Islet of Langerhans (tissue), 1 donor: ENCODE data around the gene PBX3.

Experiments used
- FAIRE-seq: peaks from one replicate; lab custom pipeline; 2011; peaks lifted over from hg19 to GRCh38; lab: Jason Lieb, UNC

The PBX3 gene

GRCh38 chr9:125747053-125747764 lies at the start of gene PBX3:
TSS of gene PBX3 (plus strand) at chr9:125747373.
- no peak for FAIRE-seq

- FAIRE-seq: no peak
These were observed 47.3 kb upstream of the PBX3 start for GRCh38 chr9:125699870-125700269.

GRCh38 chr9:125700791-125701190 lies 46.4 kb upstream of the PBX3 start:
- no peak for FAIRE-seq

GRCh38 chr9:125701351-125701750 lies 45.8 kb upstream of the PBX3 start:
- no peak for FAIRE-seq

GRCh38 chr9:125703662-125704061 lies 43.5 kb upstream of the PBX3 start:
- FAIRE-seq: no peak

- no peak for FAIRE-seq
These were observed 41.3 kb upstream of the PBX3 start for GRCh38 chr9:125705893-125706292.

GRCh38 chr9:125706651-125707471 lies 40.3 kb upstream of the PBX3 start, which contains the start of gene MAPKAP1:
TSS of gene MAPKAP1 (minus strand) at chr9:125707208. CDS start at chr9:125672574, 34,634 bp downstream.
- no peak for FAIRE-seq

GRCh38 chr9:125707472-125707804 lies 39.7 kb upstream of the PBX3 start:
- no peak for FAIRE-seq

GRCh38 chr9:125726456-125727132 lies 20.6 kb upstream of the PBX3 start:
- FAIRE-seq: no peak

- no peak for FAIRE-seq
These were observed 17.0 kb upstream of the PBX3 start for GRCh38 chr9:125730168-125730567.

GRCh38 chr9:125732562-125732961 lies 14.6 kb upstream of the PBX3 start:
- FAIRE-seq: no peak

- FAIRE-seq: no peak
These were observed 7.7 kb upstream of the PBX3 start for GRCh38 chr9:125739436-125739835.

GRCh38 chr9:125742657-125743056 lies 4.5 kb upstream of the PBX3 start:
- no peak for FAIRE-seq

GRCh38 chr9:125743682-125744428 lies 3.3 kb upstream of the PBX3 start:
- FAIRE-seq: no peak

- FAIRE-seq: no peak
These were observed 2.6 kb upstream of the PBX3 start for GRCh38 chr9:125744616-125745015.

- no peak for FAIRE-seq
These were observed 2.2 kb upstream of the PBX3 start for GRCh38 chr9:125745018-125745417.

- FAIRE-seq: no peak
These were observed 1.5 kb upstream of the PBX3 start for GRCh38 chr9:125745682-125746016.

GRCh38 chr9:125746017-125746773 lies 978 bp upstream of the PBX3 start:
- no peak for FAIRE-seq

- no peak for FAIRE-seq
These were observed 460 bp upstream of the PBX3 start for GRCh38 chr9:125746774-125747052.

GRCh38 chr9:125747765-125748445 lies 732 bp downstream of the PBX3 start:
- no peak for FAIRE-seq

- no peak for FAIRE-seq
These were observed 1.4 kb downstream of the PBX3 start for GRCh38 chr9:125748446-125749099.
